GM10248 (cell line): Measurements from ENCODE around the gene FAM118A.

Experiments used
- CTCF ChIA-PET: fragments of 300-600 bp; sonication (Branson Sonifier 250); formaldehyde crosslinking; extraction: SDS; loops from one replicate; lab custom pipeline; 2021; ENCODE audit warnings: antibody characterized with exemption; lab: Yijun Ruan, JAX
- POLR2A ChIA-PET: fragments of 350-650 bp; sonication (Branson Sonifier 250); formaldehyde crosslinking; extraction: SDS; loops from one replicate; lab custom pipeline; 2020; ENCODE audit warnings: antibody characterized with exemption; lab: Yijun Ruan, JAX
- DNase-seq: peaks from one replicate; pipeline ENCODE4 v3.0.0; 2012; ENCODE audit errors: extremely low spot score
- CTCF ChIP-seq: IDR thresholded peaks from 2 replicates; pipeline ENCODE4 v1.5.1; 2012; ENCODE audit warnings: mild to moderate bottlenecking, low read depth; ENCODE audit errors: extremely low read depth, missing control alignments, control extremely low read depth

The FAM118A gene

GRCh38 chr22:45314054-45314721, 4.5 kb downstream of the FAM118A start:
- CTCF ChIA-PET, result no interaction called here
- no peak for TF ChIP-seq CTCF
- no peak for DNase-seq
- POLR2A ChIA-PET, result no interaction called here

GRCh38 chr22:45314786-45315185, 5.1 kb downstream of the FAM118A start:
- no peak for DNase-seq
- CTCF ChIA-PET, result no interaction called here
- POLR2A ChIA-PET, result no interaction called here
- TF ChIP-seq CTCF, result no peak

DNA sequence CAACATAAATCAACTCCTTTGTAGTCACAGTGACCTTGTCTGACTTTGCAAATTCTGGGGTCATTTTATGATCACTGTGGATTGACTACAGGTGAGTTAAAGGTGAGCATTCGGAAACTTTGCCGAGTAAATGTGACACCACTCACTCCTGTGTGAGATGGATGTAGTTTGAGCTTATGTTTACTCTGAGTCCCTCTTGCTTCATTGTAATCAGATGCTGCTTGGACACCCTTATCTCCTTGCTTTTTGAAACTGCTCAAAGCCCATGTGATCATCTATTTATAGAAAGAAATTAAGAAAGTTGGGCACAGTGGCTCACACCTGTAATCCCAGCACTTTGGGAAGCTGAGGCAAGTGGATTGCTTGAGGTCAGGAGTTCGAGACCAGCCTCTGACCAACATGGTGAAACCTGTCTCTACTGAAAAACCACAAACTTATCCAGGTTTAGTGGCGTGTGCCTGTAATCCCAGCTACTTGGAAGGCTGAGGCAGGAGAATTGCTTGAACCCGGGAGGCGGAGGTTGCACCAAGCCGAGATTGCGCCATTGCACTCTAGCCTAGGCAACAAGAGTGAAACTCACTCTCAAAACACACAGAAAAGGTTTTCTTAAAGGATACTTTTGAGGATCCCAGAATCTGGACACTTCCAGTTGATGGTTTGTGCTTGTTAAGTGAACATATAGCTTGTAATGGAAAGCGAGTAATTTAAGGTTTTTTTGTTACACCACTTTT, 7.2 kb downstream of the FAM118A start:
- ChIA-PET CTCF (interaction anchor here (1.1 to 2.0 kb wide), 2 partner anchors 17 to 42 kb away, joined by 3 to 4 read pairs; no protein-coding TSS in a partner anchor), POLR2A (no interaction called here)

DNA sequence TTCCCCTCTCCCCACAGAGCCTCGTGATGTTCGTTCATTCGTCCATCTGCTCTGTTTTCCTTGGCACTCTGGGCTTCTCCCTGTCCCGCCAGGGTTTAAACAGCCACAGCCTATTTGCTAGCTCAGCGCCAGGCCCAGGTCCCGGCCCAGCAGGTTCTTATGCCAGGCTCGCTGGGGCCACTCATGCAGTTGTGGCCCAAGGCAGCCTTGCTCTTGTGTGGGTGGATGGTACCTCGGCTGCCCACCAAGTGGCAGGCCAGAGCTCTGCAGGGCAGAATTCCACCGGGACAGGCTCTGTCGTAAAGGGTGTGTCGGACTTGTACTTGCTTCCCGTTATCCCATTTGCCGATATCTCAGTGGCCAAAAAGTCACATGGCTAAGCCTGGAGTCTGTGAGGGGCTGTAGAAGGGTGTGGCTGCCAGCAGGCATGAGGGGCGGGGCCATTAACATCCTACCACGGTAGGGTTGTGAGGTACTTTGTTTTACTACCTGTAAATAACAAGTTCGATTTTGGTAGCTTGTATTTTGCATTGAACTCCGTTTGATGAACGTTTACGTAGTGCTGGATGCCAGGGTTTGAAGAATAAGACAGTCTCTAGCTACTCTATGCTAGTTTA, 7.9 kb downstream of the FAM118A start:
- ChIA-PET CTCF (interaction anchor here (0.6 to 2.0 kb wide), 3 partner anchors 16 to 65 kb away, joined by 3 to 4 read pairs (median 3); no protein-coding TSS in a partner anchor), POLR2A (no interaction called here)
- no peak for DNase-seq
- TF ChIP-seq CTCF, result no peak

More for the DNA sequence above, 7.2 kb downstream of the FAM118A start:
- DNase-seq, result no peak
- TF ChIP-seq CTCF, result no peak

DNA sequence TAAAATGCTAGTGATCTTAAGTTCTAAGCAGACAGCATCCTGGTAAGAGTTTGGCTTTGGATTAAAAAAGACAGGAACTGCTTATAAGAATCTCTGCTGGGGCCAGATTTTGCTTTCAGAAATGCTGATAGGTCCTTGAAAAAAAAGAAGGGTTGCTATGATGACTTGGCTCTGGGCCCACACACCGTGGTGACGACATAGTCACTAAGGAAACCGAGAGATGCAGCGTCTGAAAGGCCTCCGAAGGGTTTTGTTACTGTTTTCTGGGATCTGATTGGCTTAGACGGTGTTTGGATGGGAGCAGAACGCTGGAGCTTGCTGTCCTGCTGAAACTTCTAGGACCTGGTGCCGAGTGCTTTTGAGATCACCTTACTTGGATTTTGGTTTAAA, 8.4 kb downstream of the FAM118A start:
- DNase-seq, result peak; percentile 85
- ChIA-PET POLR2A (no interaction called here), CTCF (interaction anchor here (0.6 to 2.0 kb wide), 3 partner anchors 16 to 65 kb away, joined by 3 to 4 read pairs (median 3); no protein-coding TSS in a partner anchor)
- no peak for TF ChIP-seq CTCF

DNA sequence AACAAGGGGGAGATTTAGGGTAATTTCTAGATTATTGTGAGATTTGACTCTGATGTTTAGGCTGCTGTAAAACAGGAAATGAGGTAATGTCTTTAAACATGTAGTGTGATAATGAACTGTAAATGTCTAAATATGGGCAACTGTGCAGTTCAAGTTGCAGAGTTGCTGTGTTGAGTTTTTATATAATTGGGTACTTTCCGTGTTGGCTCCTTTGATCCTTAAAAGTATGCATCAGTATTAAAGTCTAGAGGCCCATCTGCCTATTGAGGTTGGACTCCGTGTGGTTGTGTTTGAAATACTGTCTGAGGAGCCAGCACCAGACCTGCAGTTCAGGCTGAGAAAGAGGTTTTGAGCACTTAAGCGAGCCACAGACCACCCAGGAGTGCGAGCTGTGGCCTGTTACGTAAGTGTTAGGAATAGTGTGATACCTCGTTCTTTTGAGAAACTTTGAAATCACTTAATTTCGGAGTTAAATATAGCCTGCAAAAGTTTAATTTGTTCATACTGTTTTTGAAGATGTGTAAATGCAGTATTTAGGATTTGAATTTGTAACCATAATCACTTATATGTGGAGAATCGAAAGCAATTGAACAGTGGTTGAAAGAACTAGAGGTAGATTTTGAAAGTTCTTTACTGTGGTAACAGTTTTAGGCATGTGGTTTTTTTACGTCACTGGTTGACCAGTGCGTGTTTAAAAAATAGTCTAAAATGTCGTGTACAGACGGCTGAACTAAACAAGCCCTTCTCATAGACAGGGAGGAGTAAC, 9.0 kb downstream of the FAM118A start:
- ChIA-PET CTCF (interaction anchor here (0.6 to 2.0 kb wide), 2 partner anchors 15 to 64 kb away, joined by 3 to 4 read pairs; no protein-coding TSS in a partner anchor), POLR2A (no interaction called here)
- no peak for TF ChIP-seq CTCF
- DNase-seq, result peak; percentile 53
